HG02938 (cell line): ENCODE results near the gene KLHL29.

Experiments used
- ATAC-seq: cut with Tn5 transposase; IDR thresholded peaks from one replicate; pipeline ENCODE4 v1.9.1; 2021; ENCODE audit warnings: mild to moderate bottlenecking, moderate library complexity; ENCODE audit not compliant: unreplicated experiment

Gene KLHL29

DNA sequence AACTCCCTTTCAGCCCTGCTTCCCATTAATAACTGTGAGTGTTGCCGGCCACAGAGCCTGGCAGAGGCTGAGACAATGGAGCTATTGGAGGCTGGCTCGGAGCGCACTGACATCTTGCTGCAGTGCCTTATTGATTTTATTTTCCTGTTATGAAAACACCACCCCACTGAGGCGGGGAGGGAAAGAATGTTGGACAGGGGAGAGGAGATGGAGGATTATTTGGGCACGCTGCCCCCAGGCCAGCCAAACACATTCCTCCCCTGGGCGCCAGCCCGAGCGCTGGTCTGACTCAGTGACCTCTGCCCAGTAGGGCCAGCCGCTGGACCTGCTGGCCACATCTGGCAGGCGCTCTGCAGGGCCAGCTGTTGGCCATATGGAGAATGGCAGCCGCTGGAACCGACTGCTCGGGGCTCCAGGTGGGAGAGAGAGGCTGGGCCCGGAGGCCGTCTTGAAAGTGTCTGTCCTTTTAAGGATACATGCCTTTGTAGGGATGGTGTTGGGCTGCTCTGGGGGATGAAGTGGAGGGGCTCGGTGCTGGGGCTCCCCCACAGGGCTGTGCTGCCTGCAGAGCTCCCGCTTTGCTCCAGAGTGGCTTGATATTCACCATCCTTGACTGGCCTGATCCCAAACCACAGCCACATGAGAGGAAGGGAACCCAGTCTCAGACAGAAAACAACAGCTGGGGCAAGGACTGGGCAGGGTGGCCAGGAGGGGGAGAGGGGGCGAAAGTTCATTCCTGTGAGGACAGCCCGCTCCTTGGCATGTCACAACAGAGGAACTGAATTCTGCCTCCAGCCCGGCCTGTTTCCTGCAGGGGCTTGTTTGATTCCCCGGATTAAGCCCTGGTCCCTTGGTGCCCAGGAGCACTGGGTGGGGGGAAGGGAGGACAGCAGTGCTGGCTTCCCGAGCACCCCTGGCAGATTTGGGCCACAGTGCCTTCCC, 179.0 kb downstream of the KLHL29 start:
- no peak for ATAC-seq

DNA sequence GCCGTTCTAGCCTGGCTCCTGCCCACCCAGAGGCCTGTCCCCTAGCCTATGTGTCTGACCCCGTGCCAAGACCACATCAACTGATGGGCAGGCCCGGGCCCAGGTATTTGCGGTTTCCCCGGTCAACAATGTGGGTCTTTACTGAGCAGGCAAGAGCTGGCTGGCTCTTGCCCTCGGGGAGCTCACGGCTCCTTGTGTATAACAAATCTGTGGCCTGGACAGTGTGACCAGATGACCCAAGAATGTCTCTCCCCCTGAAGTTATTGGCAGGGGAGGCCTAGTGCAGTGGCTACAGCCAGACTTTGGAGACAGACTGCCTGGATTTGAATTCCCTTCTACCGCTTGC, 179.6 kb downstream of the KLHL29 start:
- ATAC-seq, result no peak

DNA sequence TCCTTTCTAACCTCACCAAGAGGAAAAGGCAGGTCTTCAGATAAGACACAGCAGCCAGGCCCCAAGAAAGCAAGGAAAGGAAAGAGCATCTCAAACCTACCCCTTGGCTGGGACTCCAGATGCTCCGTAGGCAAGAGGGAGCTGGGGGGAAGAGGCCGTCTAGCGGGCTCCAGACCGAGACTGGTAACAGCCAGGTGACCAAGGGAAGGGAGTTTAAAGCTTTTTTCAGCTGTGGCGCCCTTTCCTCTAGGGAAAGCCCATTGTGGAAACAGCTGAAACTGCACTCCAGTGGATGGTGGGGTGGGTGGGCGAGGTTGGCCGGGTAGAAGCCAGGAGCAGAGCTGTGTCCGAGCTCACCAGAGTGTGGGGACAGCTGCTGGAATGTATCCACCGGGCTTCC, 180.4 kb downstream of the KLHL29 start:
- ATAC-seq, result no peak

DNA sequence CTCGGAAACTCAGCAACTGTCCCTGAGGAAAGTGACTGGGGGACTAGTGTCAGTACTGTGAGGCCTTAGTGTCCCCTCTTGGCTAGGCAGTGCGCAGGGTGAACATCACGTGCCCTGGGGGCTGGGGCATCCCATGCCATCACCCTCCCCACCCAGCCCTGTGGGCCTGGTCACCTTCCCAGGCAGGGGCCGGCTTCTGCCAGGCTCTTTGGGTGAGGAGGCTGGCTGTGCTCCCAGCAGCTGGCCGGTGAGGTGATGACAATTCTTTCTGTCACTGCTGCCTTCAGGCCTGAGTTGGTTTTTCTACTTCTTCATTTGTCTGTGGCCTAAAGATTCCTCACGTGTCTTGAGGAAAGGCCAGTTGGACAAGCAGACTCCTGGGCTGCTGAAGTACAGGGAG, 180.8 kb downstream of the KLHL29 start:
- ATAC-seq, result no peak

DNA sequence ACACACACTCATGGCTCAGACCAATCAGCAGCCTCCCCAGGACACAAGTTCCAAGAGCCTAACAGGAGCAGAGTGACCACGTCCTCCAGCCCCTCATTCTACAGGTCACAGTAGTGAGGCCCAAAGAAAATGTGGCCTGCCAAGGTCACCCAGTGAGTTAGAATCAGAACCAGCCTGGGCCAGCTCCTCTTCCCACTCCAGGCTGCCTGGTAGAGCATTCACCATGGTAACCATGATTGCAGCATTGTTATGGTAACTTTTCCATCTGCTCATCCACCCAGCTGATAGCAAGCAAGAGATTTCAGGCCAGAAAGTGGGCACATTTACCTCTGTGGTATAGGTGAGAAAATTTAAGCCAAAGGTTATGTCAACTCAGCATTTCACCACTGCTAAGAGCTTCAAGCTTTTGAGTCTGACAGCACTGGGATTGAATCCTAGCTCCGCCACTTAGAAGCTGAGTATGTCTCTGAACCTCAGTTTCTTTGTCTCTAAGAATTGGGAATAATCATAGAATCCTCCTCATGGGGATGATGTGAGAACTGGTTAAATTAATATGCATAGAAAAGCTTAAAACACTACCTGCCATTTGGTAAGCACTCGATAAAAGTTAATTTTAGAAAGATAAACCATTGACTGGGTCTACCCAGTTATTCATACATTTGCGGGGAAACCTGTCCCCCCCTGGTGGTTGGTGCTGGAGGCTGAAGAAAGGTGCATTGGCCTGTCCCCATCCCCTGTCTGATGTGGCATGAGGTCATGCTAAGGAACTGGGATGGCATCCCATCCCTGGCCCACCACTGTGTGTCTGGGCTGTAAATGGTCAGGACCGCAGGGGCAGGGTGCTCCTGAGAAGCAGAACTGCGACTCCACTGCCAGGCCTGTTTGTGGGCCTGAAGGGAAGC, 181.5 kb downstream of the KLHL29 start:
- ATAC-seq, result no peak

DNA sequence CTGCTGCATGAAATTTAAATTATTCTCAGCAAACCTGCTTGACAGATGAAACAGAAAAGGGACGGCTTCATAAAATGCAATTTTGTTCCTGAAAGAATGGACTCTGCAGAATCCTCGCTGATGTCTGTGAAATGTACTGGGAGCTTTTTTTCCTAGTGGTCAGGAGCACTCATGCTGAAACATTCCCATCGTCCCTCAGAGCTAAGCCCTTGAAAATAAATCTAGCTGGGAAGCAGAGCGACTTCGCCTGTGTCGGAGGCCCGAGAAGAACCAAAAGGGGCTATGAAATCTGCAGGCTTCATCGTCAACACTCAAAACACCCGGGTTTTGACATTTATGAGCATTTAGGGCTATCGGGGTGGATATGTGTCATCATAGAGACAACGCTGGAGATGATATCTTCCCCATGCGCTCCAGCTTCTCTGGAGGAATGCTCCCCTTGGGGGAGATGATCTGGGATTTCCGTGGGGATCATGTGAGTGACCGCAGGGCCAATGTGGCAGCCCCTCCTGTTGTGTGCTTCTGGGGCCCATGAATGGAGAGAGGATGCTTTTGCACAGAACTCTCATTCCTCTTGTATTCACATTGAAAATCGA, 182.3 kb downstream of the KLHL29 start:
- ATAC-seq, result no peak

DNA sequence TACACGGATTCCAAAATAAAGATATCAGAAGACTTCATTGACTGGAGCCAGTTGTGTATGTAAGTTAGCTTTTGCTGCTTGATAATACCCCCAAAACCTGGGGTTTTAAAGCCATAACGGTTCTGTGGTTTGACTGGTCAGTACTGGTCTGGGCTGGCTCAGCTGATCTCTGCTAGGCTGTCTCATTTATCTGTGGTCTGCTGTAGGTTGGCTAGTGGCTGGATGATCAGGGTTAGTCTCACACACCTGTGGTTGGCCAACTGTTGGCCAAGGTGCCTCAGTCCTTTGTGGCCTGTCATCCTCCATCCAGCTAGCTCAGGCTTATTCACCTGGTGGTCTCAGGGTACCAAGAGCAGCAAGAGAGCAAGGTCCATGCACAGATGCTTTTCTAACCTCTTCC, 183.2 kb downstream of the KLHL29 start:
- ATAC-seq, result no peak

DNA sequence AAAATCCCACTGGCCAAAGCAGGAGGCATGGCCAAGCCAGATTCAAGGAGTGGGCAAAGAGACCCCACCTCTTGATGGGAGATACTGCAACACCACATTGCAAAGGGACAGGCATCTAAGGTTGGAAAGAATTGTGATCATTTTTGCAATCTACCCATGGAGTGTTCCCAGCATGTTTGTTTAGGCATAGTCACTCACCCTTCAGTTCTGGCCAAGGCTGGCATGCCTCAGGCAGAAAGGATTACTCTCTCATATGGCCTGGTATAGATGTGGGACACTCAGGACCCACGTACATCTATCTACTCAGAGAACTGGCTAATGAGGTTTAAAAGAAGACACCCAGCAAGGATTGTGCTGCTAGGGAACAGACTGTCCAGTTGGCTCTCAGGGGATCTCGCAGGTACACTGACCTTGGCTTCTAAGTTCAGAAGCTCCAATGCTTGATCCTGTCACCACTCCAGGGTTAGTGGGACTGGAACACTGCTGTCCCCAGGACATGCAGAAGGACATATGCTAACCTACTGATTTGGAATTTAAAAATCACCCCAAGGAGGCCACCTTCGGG, 183.7 kb downstream of the KLHL29 start:
- no peak for ATAC-seq

DNA sequence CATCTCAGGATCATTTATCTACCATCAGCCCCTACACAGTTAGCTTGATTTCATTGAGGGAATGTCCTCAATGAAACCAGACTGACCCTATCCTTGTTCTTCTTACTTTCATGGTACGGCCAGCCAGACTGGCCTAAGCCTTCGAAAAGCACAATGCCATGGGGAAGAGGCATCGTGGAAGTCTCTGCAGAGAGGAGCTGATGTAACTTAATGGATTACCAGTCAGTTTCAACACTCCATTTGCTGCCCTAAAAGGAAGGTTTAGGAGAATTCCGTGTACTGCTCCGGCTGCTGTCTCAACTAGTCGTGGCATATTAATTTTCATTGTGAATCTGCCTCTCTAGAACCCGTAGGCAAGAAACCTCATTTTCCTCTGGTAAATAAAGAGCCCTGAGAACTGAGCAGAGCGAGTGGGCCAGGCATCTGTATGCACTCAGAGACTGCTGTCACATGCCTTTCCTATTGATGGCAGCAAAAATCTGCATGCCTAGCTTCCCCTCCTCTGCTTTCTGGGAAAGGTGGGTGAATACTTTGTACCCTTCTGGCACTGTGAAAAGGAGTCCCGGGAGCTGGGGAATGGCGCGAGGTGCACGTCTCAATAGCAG, 184.9 kb downstream of the KLHL29 start:
- no peak for ATAC-seq

DNA sequence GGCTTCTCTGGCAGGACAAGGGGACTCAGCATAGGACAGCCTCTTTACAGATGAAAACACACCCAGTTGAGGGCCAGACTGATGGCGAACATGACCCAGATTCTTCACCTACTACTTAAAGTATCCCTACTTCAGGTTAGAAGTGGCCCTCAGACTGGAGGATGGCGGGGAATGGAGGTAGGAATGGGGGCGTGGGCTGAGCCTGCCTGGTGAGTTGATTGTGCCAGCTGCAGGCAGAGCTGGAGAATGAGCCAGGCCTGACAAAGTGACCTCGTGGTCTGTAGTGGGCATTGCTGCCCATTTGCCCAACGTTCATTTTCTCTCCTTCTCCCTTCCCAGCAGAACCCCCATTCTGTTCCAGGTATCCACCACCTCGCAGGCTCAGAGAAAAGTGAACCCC, 186.1 kb downstream of the KLHL29 start:
- no peak for ATAC-seq

DNA sequence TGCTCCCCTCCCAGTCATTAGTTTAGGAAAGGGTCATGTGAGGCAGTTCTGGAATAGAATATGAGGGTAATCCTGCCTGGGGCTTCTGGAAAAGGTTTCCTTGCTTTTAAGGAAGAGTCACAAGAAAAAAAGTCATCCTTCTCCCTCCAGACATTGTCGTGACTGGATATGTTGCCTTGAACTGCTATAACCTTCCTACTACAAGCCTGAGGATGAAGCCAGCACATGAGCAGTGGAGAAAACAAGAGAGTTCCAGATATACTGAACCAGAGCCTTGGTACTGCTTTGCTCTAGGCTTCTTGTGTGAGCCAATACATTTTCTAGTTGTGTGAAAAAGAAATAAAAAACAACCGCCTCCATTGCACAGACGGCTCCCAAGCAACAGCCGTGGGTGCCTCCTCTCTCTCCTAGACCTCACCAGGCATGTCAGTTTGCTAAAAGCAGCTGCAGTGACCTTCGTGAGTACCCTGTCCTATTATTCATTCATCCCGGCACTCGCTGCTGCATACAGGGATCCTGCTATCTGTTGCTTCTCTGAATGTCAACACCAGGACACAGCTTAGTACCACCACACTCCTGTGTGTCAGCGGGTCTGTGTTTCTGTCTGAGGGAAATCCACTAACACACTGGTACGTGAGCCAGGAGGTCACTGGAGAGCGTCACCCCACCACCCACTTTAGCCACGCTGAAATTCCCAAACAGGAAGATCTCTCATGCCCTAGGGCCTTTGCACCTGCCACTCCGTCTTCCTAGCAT, 186.7 kb downstream of the KLHL29 start:
- ATAC-seq, result no peak

DNA sequence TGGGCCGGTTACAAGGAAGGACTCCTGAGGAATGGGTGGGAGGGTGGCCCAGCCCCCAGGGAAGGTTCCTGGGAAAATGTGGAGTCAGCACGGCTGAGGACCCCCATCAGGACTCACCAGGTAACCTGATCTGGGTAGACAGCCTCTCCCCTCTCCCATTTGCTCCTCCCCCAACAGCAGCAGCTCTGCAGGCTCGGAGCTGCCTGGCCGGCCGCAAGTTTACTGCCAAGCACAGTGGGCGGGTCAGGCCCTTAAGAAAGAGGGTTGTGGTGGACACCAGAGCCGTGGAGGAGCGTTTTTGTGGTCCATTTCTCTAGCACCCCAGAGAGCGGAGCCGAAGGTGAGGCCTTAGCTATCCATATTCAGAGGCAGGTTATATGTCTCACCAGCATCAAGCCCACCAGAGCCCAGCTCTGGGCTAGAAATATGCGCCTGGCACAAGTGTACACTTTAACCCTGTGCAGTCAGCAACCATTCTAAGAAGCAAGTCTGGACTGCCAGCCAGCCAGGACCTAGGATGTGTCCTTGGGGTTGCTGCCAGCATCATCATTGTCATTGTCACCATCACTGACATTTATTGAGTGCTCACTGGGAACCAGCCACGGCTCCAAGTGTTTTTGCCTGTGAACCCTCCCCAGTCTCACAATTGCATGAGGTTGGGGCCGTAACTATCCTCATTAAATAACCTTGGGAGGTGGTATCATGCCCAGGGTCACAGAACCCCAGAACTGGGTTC, 190.1 kb downstream of the KLHL29 start:
- no peak for ATAC-seq

DNA sequence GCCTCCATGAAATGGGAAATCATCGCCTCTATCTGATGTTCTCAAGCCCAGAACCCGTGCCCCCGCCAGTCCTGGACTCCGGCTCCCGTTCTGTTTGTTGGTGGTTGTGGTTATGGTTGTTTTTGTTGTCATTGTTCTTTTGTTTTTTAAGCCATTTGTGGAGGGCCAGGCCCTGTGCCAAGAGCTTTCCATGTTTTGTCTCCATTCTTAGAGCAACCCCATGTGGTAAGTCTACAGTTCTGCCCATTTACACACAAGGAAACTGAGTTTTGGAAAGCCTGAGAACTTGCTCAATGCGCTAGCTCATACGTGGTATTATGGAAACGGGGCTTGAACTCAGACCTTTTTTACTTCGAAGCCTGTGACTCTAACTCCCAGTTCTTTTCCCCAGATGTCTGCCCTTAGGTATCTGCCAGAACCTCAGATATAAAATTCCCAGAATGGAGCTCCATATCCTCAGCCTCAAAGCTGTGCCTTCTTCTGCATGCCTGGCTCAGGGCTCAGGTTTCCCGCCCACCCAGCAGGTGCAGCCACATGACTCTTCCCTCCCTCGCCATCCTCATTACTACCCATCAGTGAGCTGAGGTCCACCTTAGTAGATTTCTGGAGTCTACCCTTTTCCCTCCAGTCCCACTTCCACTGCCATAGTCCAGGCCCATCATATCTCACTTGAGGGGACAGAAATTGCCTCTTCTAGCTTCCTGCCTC, 194.1 kb downstream of the KLHL29 start:
- ATAC-seq, result no peak

DNA sequence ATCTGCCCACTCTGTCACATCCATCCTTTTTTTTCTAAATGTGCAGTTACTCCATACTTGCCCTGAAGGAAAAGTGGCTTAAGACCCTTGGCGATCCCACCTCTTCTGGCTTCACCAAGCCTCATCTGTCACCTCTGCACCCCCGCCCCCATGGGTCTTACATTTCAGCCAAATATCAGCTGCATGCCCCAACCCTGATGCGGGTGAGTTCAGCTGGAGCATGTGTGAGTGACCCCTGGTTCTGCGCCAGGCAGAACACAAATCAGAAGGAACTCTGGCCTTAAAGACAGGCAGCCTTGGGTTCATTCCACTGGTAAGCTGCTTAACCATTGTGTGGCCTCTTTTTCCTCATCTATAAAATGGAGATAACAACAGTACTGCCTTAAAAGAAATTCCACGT, 194.7 kb downstream of the KLHL29 start:
- no peak for ATAC-seq

DNA sequence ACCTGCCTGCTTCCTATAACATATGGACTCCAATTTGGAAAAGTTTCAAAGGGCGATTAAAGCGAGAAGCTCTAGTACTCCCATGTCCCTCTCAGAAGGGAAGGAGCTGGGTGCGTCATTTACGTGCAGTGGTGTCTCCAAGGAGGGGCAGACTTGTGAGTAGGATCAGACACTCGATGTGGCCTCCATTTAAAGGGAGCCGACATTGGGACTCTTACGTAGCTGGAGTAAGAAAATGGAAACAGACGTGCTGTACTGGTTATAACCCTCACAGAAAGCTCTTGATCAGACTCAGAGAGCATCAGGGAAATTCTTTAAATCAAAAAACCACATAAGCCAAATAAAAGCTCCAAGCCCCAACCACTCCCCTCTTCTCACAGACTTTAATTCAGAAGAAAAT, 198.5 kb downstream of the KLHL29 start:
- ATAC-seq, result no peak

DNA sequence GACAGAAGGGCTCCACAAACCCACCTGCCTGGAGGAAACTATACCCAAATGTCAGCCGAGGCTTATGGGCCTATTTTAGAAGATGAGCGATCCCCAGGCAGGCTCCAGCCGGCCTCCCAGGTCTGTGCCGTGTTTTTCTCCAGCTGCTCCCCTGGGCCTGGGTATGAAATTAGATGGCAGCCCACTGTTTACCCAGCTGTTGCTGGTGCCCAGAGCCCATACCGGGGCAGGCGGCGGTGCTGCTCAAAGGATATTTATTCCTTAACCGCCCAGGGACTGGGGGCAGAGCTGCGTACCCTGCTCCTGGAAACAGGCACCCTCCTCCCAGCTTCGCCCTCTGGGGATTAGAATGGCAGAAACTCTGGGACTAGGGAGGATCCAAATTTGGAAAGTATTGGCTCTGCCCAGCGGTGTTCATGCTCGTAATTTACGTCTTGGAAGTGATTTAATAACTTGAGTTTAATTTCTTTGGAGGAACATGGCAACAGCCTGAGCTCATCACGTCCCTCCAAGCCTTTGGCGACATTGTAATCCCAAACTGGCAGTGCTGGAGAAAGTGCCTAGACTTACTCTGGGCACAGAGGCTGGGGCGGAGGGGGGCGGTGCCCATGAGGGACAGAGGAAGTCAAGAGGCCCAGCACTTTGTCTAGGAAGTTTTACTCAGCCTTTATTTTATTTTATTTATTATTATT, 199.2 kb downstream of the KLHL29 start:
- no peak for ATAC-seq

DNA sequence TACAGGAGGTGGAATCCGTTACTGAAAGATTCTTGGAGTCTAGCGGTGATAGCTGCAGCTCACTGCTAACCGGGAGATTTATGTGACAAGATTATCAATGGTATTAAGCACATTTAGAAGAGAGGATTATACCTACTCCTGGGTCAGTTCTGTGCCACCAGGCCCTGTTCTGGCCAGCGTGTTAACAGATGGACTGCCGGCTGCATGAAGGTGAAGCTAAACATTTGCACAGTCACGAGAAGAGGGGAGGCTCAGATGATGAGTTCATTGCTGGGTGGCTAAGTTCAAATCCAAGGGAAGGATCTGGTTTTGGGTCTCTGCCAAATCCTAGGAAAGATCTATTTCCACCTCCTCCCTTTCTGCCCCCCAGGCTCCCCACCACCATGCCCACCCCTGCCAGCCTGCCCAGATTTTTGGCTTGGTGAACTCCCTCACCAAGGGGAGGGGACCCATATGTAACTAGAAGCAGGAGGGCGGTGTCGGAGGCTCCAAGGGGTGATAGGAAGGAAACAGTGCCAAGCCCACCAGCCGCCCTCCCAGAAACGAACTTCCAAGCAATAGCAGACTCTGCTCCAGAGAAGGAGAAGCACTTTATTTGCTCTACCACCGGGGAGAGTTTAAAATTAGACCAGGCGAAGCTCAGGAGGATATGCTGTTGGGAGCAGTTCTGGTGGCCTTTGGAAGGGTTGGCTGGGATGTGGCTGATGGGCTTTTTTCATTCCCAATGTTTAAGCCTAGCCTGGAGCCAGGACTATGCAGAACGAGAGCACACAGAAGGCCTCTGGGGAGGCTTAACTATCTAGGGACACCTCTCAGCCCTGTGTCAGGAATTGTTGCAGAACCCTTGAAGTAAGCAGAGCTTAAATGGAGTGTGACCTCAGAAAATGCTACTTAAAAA, 200.5 kb downstream of the KLHL29 start:
- no peak for ATAC-seq
